SU-DHL-6 (cell line): Measurements from ENCODE around the gene DUSP9.

ENCODE experiments used
- CTCF ChIP-seq: fragments of 200-600 bp; sonication (generic); IDR thresholded peaks from one replicate; pipeline ENCODE4 v1.5.1; 2017; ENCODE audit warnings: antibody characterized with exemption, mild to moderate bottlenecking, low read length, moderate library complexity; ENCODE audit not compliant: insufficient read depth, poor library complexity, severe bottlenecking
- EZH2phosphoT487 ChIP-seq: fragments of 200-600 bp; sonication (generic), shearing (Covaris generic); conservative IDR thresholded peaks from 2 replicates; pipeline ENCODE4 v1.6.1; 2018; ENCODE audit warnings: mild to moderate bottlenecking, antibody characterized with exemption, low read length, moderate library complexity, mixed read lengths

DNA sequence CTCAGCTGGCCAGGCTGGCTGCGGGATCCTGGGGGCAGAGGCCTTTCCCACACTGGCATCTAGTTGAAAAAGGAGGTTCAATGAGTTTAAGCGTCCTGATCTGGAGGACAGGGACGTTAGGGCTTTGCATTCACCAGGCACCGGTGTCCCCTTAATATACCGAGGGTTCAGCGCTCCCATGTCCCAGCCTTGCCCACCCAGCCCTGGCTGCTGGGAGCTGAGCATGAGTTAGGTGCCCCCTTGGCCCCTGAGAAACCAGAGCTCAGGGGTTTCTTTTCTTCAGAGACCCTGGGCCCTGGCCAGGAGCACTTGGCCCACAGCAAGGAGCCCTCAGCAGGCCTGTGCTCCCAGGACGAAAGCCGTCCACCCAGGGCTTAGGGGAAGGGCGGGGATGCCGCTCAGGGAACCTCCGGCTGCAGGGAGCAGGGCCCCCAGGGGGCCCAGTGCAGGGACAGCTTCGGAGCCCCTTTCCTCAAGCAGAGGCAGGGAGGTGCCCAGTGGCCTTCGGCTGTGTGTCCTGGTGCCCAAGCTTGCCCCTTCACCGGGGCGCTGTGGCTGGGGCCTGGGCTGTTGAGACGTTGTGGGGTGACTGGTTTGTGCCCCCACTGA, 20.9 kb upstream of the DUSP9 start:
- TF ChIP-seq CTCF (no peak), EZH2phosphoT487 (no peak)
